Endothelial cell of umbilical vein (primary cell): Measurements from ENCODE around the gene COL17A1. TPM values are rescaled to one million over a fixed set of nuclear protein-coding genes. Genes with fewer than 3 reads are reported as not detected.

Experiments
- BruUV-seq: library from RNA; stranded (reverse); fragments of 400-500 nt; replicated peaks from 2 replicates; lab custom pipeline; 2021; lab: Mats Ljungman, UMichigan
- CTCF ChIA-PET: fragments of 300-600, 350-600 bp; sonication (Branson Sonifier 250); formaldehyde crosslinking; loops from one replicate; lab custom pipeline; 2021; ENCODE audit warnings: antibody characterized with exemption, inconsistent platforms; lab: Charles Lee
- POLR2A ChIA-PET: fragments of 300-600, 350-600 bp; sonication (Branson Sonifier 250); formaldehyde crosslinking; loops from one replicate; lab custom pipeline; 2021; ENCODE audit warnings: antibody characterized with exemption, inconsistent platforms; lab: Charles Lee
- DNase-seq: peaks from one replicate; pipeline ENCODE4 v3.0.0-alpha.2; 2011; ENCODE audit warnings: low read depth, low spot score
- FAIRE-seq: peaks from 2 replicates; lab custom pipeline; 2011; peaks lifted over from hg19 to GRCh38; lab: Jason Lieb, UNC
- H2AFZ ChIP-seq: 2 replicates; pipeline ENCODE4 v1.6.0; 2012; ENCODE audit warnings: low read depth, low read length, control low read depth, inconsistent platforms
- H3K27ac ChIP-seq: 2 replicates; pipeline ENCODE4 v1.5.1; 2011; ENCODE audit warnings: low read depth, mild to moderate bottlenecking, control low read depth, low read length, moderate library complexity; ENCODE audit not compliant: insufficient read depth
- H3K27me3 ChIP-seq, 2 experiments: 2 replicates each; pipeline versions ENCODE4 v1.6.0 to v1.6.1; 2011; ENCODE audit warnings: low read length in 2 of 2, mixed read lengths in 1 of 2; ENCODE audit not compliant: control insufficient read depth in 2 of 2, insufficient read depth in 2 of 2
- H3K36me3 ChIP-seq, 2 experiments: 2 replicates in 1 of 2; 3 replicates in 1 of 2; pipeline ENCODE4 v1.5.1; 2011; ENCODE audit warnings: low read length in 2 of 2, mild to moderate bottlenecking in 1 of 2, moderate library complexity in 1 of 2; ENCODE audit not compliant: control insufficient read depth in 2 of 2, insufficient read depth in 2 of 2; ENCODE audit errors: extremely low read depth in 1 of 2
- H3K4me1 ChIP-seq: 3 replicates; pipeline ENCODE4 v1.5.1; 2011; ENCODE audit warnings: mild to moderate bottlenecking, low read length; ENCODE audit not compliant: control insufficient read depth, insufficient read depth; ENCODE audit errors: extremely low read depth
- H3K4me2 ChIP-seq: 2 replicates; pipeline ENCODE4 v1.6.1; 2011; ENCODE audit warnings: low read length, control low read depth, mixed read lengths; ENCODE audit not compliant: insufficient read depth
- H3K4me3 ChIP-seq, 3 experiments: fragments of 200-600 bp in 1 of 3; sonication (generic), shearing (Covaris generic) in 1 of 3; replicated peaks in 1 of 3; 2 replicates each; pipeline ENCODE4 v1.5.1; 2011 to 2016; ENCODE audit warnings: control low read depth in 3 of 3, low read length in 3 of 3, mild to moderate bottlenecking in 2 of 3, inconsistent platforms in 1 of 3, low read depth in 1 of 3, moderate library complexity in 1 of 3; ENCODE audit not compliant: insufficient read depth in 1 of 3
- H3K79me2 ChIP-seq: 2 replicates; pipeline ENCODE4 v1.6.0; 2012; ENCODE audit warnings: low read length, inconsistent platforms; ENCODE audit not compliant: control insufficient read depth, insufficient read depth
- H3K9ac ChIP-seq: replicated peaks from 2 replicates; pipeline ENCODE3; 2011; ENCODE audit warnings: low read length, control low read depth; ENCODE audit not compliant: insufficient read depth; ENCODE audit errors: extremely low read depth
- H3K9me1 ChIP-seq: replicated peaks from 3 replicates; pipeline ENCODE4 v1.6.0; 2011; ENCODE audit warnings: mild to moderate bottlenecking, low read length; ENCODE audit not compliant: control insufficient read depth, insufficient read depth; ENCODE audit errors: extremely low read depth
- H3K9me3 ChIP-seq: replicated peaks from 2 replicates; pipeline ENCODE4 v1.5.1; 2012; ENCODE audit warnings: low read length, inconsistent platforms; ENCODE audit not compliant: control insufficient read depth, insufficient read depth
- H4K20me1 ChIP-seq: replicated peaks from 2 replicates; pipeline ENCODE3; 2011; ENCODE audit warnings: mild to moderate bottlenecking, low read length; ENCODE audit not compliant: control insufficient read depth, insufficient read depth; ENCODE audit errors: extremely low read depth
- EZH2 ChIP-seq: IDR thresholded peaks from 2 replicates; pipeline ENCODE4 v1.6.1; 2012; ENCODE audit warnings: borderline replicate concordance, low read depth, mild to moderate bottlenecking, moderate library complexity, low read length, inconsistent platforms; ENCODE audit not compliant: severe bottlenecking
- FOS ChIP-seq: IDR thresholded peaks from 2 replicates; pipeline ENCODE4 v1.6.1; 2011; ENCODE audit warnings: mild to moderate bottlenecking, low read length, moderate library complexity, borderline replicate concordance; ENCODE audit not compliant: insufficient read depth
- GATA2 ChIP-seq: IDR thresholded peaks from 2 replicates; pipeline ENCODE4 v1.7.0; 2011; ENCODE audit warnings: low read depth, mild to moderate bottlenecking, moderate library complexity, mixed read lengths, low read length; ENCODE audit not compliant: insufficient read length, insufficient read depth
- JUN ChIP-seq: IDR thresholded peaks from 2 replicates; pipeline ENCODE4 v1.6.1; 2011; ENCODE audit warnings: borderline replicate concordance, low read depth; ENCODE audit not compliant: insufficient read length, insufficient read depth
- MAX ChIP-seq: IDR thresholded peaks from 2 replicates; pipeline ENCODE4 v1.6.1; 2011; ENCODE audit not compliant: insufficient read depth, insufficient read length
- MYC ChIP-seq: IDR thresholded peaks from one replicate; pipeline ENCODE4 v1.6.1; 2011; ENCODE audit warnings: mild to moderate bottlenecking, low read depth, low read length
- POLR2A ChIP-seq: IDR thresholded peaks from 2 replicates; pipeline ENCODE4 v1.6.1; 2012; ENCODE audit warnings: low read depth, mild to moderate bottlenecking, control low read depth, low read length
- POLR2AphosphoS5 ChIP-seq: IDR thresholded peaks from 2 replicates; pipeline ENCODE4 v1.6.1; 2012; ENCODE audit warnings: low read depth, mild to moderate bottlenecking, control low read depth, low read length, moderate library complexity; ENCODE audit not compliant: insufficient read depth
- dilution Hi-C: fragments of 300-500 bp; cut with MboI; formaldehyde crosslinking; loops from one replicate; pipeline ENCODE4 v1.15.0; 2019; ENCODE audit warnings: low sequenced_read_pairs; ENCODE audit not compliant: extremely low pct_ligation_motif_present
- intact Hi-C: fragments of 100-400 bp; cut with micrococcal nuclease; formaldehyde crosslinking; loops from one replicate; pipeline ENCODE4 v1.10.0; 2022
- polyA plus RNA-seq, 4 experiments: library from polyadenylated mRNA; depleted of rRNA in 3 of 4; stranded (reverse) in 3 of 4; unstranded in 1 of 4; fragments of >200 nt; gene quantifications; 2 replicates each; pipeline versions ENCODE4 v1.2.1 to v1.2.3, GENCODE V29; 2011 to 2012; ENCODE audit warnings: missing spikeins in 1 of 4
- total RNA-seq: library from RNA; stranded (reverse); gene quantifications from 2 replicates; pipeline ENCODE4 v1.2.3, GENCODE V29; 2021
- TF ChIP-seq, protein P1 (sequence below), 2 donors: IDR thresholded peaks; 1 replicate in 1 of 2; 2 replicates in 1 of 2; pipeline ENCODE4 v1.5.1; 2011; ENCODE audit warnings: low read length in 2 of 2, mild to moderate bottlenecking in 2 of 2, moderate library complexity in 2 of 2, control low read depth in 1 of 2, inconsistent platforms in 1 of 2, low read depth in 1 of 2; ENCODE audit not compliant: insufficient read depth in 1 of 2; ENCODE audit errors: extremely low read depth in 1 of 2

The COL17A1 gene
- total and polyA plus RNA-seq, 2 donors (not counting 3 experiments of a cell fraction or from before 2014, with no cell fraction given), result 0.57 to 1.3 TPM

DNA sequence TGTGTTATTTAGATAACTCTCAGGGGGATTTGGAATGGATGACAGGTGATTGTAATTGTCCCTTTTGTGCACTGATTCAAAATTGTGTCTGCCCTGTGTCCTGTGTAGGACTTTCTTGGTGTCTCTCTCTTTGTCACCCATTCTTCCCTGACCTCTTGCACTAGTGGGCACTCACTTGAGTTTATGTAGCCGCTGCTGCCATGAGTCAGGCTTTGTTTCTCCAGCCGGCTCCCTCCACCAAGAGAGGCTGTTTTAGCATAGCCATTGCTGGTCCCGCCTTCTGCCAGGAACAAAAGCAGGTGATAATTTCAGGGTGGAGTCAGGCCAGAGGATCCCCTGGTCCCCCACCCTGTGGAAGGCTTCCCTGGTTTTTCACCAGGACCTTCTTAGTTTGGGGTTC lies 8.4 kb downstream of the COL17A1 start:
- dilution Hi-C loops, result no loop called here
- Histone ChIP-seq H4K20me1 (no peaks in the 10 kb centered on the region), H3K27me3 (no peaks in the 10 kb centered on the region), H3K9ac (no peak overlapping the region), H3K36me3 (no peaks in the 10 kb centered on the region), H3K79me2 (no peaks in the 10 kb centered on the region), H3K27ac (peak overlapping the region; percentile 55), H2AFZ (peak overlapping the region; percentile 45), H3K9me3 (no peaks in the 10 kb centered on the region), H3K4me1 (peaks cover 18% of the 10 kb centered on the region), H3K4me2 (peak overlapping the region; percentile 36), H3K9me1 (no peaks in the 10 kb centered on the region), H3K4me3 (no peak overlapping the region)
- intact Hi-C loops, result loop anchor here (1.0 to 2.0 kb wide), 2 partner anchors 22 to 28 kb away; no protein-coding TSS in a partner anchor
- FAIRE-seq (peak; percentile 8), DNase-seq (peak; percentile 74)
- no TSS peak for BruUV-seq
- CTCF ChIA-PET, result interaction anchor here (0.8 to 2.5 kb wide), 4 partner anchors 17 to 47 kb away, joined by 3 to 7 read pairs (median 6); partner anchors contain the start of gene SFR1
- TF ChIP-seq MYC, result no peak
- TF ChIP-seq JUN, result no peak
- TF ChIP-seq, protein P1, sequence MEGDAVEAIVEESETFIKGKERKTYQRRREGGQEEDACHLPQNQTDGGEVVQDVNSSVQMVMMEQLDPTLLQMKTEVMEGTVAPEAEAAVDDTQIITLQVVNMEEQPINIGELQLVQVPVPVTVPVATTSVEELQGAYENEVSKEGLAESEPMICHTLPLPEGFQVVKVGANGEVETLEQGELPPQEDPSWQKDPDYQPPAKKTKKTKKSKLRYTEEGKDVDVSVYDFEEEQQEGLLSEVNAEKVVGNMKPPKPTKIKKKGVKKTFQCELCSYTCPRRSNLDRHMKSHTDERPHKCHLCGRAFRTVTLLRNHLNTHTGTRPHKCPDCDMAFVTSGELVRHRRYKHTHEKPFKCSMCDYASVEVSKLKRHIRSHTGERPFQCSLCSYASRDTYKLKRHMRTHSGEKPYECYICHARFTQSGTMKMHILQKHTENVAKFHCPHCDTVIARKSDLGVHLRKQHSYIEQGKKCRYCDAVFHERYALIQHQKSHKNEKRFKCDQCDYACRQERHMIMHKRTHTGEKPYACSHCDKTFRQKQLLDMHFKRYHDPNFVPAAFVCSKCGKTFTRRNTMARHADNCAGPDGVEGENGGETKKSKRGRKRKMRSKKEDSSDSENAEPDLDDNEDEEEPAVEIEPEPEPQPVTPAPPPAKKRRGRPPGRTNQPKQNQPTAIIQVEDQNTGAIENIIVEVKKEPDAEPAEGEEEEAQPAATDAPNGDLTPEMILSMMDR (IDR thresholded peaks at IDR 0.05; ENCODE audit: extremely low read depth in 1 of 2, insufficient read depth in 1 of 2, low read depth in 1 of 2, low read length in 2 of 2), result no peak
- no peak for TF ChIP-seq MAX
- TF ChIP-seq POLR2AphosphoS5, result no peak
- TF ChIP-seq POLR2A, result no peak
- no peak for TF ChIP-seq FOS
- TF ChIP-seq GATA2, result no peak
- no peak for TF ChIP-seq EZH2
- POLR2A ChIA-PET, result no interaction called here
